GM18511 (cell line): ENCODE results near the gene STX17.
"Not testable (repeated sequence)": the region's sequence is repeated elsewhere in the genome, so short reads cannot be mapped to it uniquely, and the experiment has no call there.

Experiments used
- ATAC-seq: cut with Tn5 transposase; IDR thresholded peaks from one replicate; pipeline ENCODE4 v1.9.1; 2021; ENCODE audit warnings: mild to moderate bottlenecking, moderate library complexity; ENCODE audit not compliant: unreplicated experiment

Gene STX17

DNA sequence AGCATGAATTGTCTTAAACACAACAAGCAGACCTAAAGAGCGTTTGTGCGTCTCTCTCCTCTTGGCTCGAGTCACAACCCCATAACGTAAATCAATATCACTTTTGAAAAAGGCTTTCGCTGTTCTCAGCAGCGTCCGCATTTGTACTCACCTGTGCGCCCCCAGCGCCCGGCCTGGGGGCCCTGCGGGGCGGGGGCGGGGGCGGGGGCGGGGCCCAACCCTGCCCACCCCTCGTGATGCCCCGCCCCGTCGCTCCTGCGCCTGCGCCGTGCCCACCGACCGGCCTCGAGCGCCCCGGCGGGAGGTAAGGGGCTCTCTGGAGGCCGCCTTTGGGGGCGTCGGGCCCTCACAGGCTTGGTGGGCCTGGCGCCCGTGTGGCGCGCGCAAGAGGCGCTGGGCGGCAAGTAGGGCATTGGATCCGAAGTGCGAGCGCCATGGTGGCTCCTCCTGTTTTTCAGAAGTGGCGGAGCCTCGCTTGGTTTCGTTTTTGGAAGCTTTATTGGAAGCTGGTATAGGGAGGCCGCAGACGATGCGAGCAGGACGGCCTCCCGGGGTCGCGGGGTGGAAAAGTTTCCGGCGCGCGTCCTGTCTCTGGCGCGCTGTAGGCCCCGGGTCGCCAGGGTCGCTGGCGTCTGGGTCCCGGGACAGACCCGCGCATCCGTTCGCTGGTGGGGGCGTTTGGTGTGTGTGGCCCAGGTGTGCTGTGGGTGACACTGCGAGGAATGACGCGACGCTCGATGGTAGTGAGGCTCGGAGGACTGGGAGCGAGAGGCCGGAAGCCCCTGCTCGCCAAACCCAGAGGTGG, at the start of gene STX17:
Gene STX17, plus strand, starts transcription at position 252 of the 805 bp plus-strand sequence. CDS start 8,586 bp downstream, outside the sequence.
- peak; percentile 94 for ATAC-seq

DNA sequence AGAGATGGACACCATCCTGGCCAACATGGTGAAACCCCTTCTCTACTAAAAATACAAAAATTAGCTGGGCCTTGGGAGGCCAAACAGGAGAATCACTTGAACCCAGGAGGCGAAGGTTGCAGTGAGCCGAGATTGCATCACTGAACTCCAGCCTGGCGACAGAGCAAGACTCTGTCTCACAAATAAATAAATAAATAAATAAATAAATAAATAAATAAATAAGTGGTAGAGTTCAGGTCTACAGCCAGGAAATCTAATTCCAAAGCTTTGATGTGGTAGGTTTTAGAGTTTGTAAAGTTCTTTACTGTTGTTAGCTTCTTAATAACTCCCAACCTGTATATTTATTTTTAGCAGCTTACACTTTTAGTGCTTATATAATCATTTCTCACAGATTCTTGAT, 48.9 kb upstream of the STX17 start:
- not testable (repeated sequence) for ATAC-seq

DNA sequence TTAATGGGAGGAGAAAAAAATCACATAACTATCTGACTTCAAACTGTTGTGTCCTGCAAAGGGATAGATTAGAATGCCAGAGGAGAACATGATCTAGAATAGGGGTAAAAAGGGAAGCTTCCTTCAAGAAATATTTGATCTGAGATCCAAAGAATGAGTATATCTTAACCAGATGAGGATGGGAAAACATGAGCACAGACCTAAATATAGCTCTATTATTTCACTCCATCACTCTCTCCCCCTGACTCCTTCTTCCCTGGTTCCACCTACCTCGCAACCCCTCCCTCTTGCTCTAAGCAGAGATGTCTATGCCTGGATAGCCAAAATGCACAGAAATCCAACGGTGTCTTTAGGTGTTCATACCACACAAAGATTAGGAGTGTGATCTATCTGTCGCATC, 48.4 kb upstream of the STX17 start:
- no peak for ATAC-seq

DNA sequence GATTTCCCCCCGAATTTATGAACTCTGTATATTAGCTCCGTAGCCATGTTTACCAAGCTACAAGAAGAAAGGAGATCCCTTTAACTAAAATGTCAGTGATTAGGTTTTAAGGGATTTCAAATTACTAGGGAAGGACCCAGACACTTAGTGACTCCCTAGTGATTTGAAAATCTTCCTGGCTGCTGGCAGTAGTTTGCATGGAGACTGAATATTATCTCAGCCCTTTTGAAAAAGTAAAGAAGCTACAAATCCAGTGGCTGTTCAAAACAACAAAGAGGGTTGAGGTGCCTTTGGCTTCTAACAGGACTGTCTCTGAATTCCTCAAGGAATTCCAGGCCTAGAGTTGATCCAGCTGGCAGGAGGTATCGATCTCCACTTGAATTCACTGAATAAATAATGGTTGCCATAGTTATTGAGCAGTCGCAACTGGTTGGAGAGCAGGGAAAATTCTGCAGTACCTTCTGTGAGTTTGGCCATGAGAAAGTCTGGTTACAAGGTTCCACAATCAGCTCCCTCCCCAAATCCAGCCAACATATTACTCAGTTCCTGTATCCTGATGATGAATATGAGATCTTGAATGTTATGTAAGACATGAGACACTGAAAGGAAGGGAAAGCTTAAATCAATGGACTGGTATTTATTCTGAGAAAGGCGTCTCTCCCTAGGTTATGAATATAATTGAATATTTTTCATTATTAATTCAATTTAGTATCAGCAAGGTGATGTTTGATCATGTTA, 47.0 kb upstream of the STX17 start:
- ATAC-seq = no peak

DNA sequence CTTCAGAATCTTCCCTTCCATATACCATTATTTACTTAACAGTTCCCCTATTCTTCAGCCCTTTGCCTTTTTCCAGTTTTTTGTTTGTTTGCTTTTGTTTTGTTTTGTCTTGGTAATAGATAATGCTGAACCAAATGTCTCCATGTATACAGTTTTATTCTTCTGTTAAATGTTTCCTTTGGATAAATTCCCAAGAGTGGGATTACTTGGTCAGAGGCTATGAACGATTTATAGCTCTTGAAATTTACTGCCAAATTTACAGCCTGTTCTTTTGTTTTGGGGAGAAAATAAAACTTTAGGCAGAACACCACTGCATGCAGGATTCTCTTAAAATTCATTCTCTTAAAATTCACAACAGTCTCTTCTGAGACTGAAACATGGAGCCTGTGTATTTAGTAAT, 46.2 kb upstream of the STX17 start:
- ATAC-seq = no peak

DNA sequence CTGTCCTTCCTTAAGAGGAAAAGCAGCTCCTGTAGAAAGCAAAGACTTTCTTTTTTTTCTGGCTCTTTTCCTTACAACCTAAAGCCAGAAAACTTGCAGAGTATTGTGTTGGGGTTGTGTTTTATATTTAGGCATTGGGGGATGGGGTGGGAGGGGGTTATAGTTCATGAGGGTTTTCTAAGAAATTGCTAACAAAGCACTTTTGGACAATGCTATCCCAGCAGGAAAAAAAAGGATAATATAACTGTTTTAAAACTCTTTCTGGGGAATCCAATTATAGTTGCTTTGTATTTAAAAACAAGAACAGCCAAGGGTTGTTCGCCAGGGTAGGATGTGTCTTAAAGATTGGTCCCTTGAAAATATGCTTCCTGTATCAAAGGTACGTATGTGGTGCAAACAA, 42.5 kb upstream of the STX17 start:
- no peak for ATAC-seq

DNA sequence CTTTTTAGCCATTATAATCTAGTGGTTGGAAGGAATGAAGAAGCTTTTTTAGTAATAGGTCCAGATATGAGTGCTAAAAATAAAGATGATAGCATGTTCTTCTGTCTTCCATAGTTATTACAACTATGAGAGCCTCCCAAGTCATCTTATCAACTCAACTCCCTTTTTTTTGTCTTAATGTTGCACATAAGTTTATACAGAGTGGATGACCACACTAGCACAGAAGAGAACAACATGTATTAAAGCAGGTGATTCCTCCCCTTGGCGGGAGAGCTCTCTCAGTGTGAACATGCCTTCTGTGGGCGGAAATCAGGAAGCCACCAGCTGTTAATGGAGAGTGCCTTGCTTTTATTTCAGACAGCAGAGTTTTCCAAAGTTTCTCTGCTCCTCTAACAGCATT, 40.1 kb upstream of the STX17 start:
- no peak for ATAC-seq

DNA sequence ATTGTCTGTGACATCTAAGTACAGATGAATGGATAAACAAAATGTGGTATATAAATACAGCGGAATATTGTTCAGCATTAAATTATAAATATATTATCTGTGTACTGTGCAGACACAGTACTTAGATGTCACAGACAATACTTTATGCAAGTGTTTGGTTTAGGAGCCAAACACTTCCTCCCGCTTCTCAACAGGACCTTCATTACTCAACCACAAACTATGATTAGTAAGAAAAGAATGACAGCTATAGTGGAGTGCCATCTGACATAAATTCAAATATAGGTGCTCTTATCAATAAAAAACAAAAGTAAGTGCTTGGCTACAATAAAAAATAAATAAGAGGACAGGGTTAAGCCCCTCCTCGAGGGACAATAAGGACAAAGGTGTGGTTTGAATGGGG, 38.9 kb upstream of the STX17 start:
- ATAC-seq = peak; percentile 44

DNA sequence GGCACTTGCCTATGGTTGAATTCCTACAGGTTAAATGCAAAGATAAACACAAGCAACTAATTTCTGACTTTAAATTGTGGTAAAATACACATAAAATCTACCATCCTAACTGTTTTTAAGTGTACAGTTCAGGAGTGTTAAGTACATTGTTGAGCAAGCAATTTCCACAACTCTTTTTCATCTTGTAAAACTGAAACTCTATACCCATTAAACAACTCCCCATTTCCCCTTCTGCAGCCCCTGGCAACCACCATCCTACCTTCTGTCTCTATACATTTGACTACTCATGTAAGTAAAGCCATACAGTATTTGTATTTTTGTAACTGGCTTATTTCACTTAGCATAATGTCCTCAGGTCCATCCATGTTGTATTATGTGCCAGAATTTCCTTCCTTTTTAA, 38.5 kb upstream of the STX17 start:
- peak; percentile 67 for ATAC-seq

DNA sequence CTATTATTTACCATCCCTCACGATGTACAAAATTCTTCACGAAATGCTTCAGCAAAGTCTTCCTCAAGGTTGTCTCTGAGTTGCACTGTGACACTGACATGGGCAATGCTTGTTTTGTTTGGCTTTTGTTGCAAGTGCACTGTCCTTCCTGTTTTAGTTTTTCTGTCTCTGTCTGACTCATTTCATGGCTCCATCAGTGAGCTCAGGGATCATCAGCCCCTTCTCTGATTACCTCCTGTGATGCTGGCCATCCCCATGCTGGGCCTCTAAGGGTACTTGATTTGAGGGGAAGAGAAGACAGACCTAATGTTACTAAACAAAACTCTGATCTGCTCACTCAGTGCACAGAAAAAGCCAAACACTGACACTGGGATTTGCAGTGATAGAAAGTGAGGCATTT, 37.6 kb upstream of the STX17 start:
- ATAC-seq = peak; percentile 77

DNA sequence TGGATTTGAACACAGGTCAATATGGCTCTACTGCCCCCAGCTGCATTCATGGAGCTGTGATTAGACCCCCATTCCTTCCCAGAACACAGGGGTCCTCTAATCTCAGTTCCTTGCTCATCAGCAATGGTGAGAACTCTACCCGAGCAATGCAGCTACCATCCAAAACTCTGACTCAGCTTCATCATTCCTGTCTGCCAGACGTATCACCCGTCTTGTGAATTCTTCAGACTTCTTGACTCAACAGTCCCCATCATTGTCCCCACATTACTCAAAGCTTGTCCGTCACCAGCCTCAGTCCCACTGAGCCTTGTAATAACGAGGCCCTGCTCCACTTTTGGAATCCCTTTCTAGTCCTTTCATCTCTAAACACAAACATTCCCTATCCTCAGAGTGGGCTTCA, 36.3 kb upstream of the STX17 start:
- ATAC-seq = no peak

DNA sequence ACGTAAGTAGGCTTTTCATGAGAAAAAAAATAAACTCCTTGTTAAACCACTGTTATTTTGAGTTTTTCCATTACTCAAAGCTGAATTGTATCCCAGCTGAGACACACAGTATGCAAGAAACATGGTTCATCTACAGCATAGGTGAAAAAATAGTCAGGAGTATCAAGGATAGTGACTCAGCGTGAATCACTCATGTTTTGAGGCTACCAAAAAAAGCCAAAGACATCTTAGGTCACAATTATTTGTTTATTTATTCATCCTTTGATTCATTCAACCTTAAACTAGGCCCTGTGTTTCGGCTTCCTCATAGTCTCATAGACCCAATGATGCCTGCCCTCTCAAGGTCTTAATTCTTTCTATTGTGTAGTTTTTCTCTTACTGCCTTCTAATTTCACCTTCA, 32.9 kb upstream of the STX17 start:
- no peak for ATAC-seq

DNA sequence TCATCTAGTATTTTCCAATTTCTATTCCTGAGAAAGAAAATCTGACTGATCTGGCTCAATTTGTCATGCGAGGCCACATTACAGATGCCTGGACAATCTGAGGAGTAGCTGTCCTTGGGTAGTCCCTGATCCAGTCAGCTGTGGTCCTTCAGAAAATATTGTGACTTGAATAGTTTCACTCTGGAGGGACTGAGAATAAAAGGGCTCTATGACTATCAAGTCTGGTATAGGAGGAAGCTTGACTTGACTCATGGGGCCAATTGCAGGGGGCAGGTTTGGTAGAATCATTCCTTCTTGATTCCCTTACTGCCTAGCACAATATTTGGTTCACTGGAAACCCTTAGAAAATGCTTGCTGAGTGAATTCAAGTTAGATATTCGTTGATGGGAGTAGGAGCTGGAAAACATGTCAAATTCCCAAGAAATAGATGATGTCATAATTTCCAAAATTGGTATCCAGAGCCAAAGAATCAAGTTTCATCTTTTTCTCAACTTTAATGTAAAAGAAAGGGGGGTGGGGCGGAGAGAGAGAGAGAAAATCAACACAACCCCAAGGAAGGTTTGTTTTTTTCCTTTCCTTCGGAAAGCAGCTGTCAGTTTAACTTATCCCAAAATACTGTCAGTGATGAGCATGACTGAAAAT, 32.4 kb upstream of the STX17 start:
- no peak for ATAC-seq

DNA sequence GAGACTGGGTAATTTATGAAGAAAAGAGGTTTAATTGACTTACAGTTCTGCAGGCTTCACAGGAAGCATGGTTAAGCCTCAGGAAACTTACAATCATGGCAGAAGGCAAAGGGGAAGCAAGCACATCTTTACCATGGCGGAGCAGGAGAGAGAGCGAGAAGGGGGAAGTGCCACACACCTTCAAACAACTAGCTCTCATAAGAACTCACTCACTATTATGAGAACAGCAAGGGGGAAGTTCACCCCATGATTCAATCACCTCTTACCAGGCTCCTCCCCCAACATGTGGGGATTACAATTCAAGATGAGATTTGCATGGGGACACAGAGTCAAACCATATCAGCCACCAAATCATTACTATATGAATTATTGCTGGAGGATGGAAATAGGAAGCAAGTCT, 30.3 kb upstream of the STX17 start:
- ATAC-seq = no peak

DNA sequence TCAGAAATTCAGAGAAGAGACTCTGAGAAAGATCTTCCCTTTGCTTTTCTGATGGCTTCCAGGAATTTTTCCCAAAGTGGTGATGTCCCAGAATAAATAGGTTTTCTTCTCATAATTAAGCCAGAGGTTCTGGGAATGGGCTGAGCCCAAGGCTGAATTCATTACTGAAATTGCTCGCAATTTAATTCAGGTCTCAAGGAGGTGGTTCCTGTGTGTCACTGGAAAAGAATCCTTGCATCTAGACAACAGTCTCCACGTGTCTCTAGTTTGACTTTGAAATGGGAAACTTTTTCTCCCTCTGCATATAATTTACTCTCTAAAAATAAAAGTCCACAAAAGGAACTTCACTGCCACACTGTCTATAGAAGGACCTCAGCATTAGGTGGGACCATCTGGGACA, 27.8 kb upstream of the STX17 start:
- ATAC-seq = no peak

DNA sequence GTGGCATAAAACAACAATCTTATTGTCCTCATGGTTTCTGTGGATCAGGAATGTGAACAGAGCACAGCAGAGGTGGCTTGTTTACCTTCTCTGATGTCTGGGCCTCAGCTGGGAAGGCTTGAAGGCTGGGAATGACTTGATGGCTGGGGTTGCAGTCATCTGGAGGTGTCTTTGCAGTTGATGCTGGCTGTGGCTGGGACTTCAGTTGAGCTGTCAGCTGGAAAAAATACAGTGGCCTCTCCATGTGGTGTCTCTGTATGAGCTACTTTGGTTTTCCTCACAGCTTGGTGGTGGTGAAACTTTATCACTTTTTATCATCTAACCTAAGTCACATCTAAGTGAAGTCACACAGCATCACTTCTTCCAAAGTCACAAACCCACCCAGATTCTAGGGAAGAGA, 24.7 kb upstream of the STX17 start:
- ATAC-seq = no peak

DNA sequence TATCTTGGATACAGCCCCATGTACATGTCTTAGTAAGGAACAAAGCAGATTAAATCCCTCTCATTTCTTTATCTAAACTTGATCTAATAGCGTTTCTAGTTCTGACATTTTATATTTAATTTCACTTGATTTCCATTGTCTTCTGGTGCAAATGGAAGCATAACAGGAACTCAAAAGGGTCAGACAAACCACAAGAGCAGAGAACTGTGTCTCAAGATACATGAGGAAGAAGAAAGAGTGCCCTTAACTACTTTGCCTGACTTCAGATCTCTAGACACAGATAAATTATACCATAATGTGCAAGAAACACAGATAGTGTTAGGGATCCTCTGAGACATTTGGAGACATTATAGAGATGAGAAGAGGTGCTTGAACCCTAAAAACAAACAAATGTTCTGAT, 20.7 kb upstream of the STX17 start:
- no peak for ATAC-seq

DNA sequence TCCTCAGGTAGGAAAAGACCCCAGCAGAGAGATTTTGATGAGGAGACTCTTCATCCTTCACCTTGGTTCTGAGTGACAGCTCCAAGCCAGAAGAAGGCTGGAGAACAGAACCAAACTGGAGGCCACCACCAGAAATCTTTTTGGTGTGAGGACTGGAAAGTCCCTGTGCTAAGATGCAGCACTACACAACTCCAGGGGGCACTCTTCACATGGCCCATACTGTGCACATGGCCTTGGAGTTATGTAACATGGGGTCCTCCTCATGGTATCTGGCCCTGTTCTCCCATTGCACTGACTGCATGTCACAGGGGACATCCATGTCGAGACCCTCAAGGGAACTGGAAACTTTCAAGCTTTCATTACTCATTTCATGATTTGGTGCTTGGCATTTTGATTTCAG, 17.3 kb upstream of the STX17 start:
- no peak for ATAC-seq

DNA sequence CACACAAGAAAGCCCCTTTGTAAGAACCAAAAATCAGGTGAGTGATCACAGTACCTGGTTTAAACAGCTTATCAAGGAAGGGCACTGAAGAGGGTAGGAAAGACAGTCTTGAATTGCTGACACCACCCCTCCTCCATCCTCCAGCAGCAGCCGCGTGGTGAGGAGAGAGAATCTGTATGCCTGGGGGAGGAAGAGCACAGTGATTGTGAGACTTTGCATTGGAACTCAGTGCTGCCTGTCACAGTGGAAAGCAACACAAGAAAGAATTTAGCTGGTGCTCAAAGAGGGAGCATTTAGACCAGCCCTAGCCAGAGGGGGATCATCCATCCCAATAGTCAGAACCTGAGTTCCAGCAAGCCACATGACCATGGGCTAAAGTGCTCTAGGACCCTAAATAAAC, 11.6 kb upstream of the STX17 start:
- ATAC-seq = no peak

DNA sequence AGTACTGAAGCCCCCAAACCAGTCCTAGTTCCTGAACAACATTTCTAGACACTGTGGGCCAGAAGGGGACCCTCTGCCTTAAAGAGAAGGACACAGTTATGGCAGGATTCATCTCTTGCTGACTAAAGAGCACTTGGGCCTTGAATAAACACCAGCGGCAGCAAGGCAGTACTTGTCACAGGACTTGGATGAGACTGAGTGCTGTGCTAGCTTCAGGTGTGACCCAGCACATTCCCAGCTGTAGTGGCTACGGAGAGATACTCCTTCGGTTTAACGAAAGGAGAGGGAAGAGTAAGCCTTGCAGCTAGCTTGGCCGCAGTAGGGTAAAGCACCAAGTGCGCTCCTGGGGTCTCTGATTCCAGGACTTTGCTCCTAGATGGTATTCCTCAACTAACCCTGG, 10.9 kb upstream of the STX17 start:
- no peak for ATAC-seq

DNA sequence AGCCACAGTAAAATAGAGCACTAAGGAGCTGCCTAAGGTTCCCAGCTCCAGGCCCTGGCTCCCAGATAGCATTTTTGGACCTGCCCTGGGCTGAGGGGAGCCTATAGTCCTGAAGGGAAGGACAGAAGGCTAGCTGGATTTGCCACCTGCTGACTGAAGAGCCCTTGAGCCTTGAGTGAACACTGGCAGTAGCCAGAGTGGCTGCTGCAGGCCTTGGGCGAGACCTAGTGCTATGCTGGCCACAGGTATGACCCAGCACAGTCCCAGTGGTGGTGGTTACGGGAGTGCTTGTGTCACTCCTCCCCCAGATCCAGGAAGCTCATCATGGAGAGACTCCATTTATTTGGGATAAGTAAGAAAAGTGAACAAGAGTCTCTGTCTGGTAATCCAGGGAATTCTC, 10.3 kb upstream of the STX17 start:
- ATAC-seq = no peak

DNA sequence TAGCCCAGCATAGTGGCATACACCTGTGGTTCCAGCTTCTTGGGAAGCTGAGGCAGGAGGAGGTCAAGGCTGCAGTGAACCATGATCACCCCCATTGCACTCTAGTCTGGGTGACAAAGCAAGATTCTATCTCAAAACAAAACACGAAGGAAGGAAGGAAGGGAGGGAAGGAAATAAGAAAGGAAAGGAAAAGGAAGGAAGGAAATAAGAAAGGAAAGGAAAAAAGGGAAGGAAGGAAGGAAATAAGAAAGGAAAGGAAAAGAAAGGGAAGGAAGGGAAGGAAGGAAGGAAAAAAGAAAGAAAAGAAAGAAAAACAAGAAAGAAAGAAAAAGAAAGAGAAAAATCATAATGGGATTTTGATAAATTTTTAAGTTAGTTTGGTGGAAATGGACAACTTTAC, 3.1 kb upstream of the STX17 start:
- no peak for ATAC-seq
